Stimulated activated CD4-positive, alpha-beta T cell treated with anti-CD3 and anti-CD28 coated beads, Interleukin-4, amount 100 ng/mL, for 1 hour (primary cell): ENCODE results near the gene BRD1.
"Not testable (repeated sequence)": the region's sequence is repeated elsewhere in the genome, so short reads cannot be mapped to it uniquely, and the experiment has no call there.

ENCODE experiments used
- DNase-seq: peaks from one replicate; pipeline ENCODE4 v3.0.0-alpha.2; 2020

The BRD1 gene

DNA sequence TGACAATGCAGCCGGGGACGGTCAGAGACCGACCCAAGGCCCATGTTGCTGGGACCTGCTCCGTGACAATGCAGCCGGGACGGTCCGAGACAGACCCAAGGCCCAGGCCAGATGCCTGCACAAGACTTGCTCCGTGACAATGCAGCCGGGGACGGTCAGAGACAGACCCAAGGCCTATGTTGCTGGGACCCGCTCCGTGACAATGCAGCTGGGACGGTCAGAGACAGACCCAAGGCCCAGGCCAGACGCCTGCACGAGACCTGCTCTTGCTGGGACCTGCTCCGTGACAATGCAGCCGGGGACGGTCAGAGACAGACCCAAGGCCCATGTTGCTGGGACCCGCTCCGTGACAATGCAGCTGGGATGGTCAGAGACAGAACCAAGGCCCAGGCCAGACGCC is 45.8 kb downstream of the BRD1 start:
- DNase-seq, result not testable (repeated sequence)

DNA sequence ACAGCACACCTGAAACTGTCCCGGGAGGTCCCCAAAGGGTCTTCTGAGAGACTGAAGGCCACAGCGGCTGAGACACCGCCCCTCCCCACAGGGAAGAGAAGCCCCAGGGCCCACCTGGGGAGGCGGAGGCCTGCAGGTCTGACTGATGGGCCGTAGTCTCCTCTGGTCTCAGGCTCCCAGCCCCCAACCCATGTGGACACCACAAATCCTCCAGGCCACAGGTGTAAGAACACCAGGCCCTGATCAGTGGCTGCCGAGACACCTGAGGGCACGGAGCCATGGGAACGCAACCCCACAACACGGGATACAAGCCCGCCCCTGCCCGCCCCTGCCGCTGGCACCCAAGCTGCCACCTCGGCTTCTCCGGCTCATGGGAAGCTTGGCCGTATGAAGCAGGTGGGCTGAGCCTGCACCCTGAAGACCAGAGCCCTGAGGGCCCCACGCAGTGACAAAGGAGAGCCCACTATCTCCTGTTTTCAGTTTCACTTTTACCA is 46.3 kb downstream of the BRD1 start:
- DNase-seq, result no peak

DNA sequence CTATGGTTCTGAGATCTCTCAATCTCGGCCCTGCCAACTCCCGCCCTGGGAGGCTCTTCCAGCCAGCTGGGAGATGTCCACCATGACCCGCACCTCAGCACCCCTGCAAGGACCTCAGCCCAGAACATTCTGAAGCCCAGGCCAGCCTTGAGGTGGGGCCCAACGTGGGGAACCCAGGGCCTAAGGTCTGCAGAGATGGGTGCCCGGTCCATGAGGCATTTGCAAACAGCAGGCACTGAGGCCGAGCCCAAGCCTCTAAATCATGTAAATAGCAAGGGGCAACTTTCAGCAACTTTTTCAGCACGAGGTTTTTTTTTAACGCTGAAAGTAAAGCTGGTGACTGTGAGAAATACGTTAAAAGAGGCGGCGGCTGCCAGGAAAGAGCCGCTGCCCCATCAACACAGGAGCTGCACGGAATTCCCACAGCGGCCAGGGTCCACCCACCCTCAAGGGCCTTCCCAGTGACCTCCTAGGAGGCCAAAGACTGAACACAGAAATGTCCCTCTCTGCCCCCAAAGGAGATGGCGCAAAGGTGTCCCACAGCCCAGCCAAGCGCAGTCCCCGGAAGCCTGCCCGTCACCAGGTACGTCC is 46.9 kb downstream of the BRD1 start:
- no peak for DNase-seq

DNA sequence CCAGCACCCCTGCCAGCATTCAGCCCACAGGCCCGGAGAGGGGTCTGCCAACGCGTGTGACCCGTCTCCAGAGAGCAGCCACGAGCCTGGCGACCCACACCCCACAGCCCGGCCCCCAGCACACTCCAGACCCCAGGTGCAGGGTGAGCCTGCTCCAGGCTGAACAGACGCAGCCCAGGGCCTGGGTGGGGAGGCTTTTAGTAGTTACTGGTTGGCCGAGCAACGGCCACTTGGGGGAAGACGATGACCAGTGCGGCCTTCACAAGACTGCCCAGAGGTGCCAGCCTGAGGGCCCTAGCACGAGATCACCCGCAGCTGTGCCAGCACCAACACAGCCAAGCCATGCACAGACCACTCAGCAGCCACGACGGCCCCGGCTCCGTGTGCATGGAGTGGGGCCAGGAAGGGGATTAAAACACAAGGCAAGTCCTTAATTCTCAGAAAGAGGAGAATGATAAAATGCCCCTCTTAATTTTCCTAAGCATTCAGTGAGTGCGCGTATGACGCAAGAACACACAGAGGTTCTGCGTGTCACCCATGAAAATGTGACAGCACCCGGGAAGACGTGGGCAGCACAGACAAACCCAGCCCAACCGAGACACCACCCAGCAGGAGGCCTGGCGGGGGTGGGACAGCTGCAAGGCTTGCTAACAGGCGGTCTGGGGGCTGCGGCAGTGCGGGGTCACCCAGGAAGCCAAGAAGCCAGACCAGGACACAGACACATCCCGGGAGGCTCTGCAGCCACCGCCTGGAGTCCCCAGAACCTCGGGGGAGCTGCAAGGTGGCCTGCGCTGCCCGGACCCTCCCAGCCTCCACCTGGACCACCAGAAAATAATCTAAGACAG is 47.6 kb downstream of the BRD1 start:
- DNase-seq, result no peak

DNA sequence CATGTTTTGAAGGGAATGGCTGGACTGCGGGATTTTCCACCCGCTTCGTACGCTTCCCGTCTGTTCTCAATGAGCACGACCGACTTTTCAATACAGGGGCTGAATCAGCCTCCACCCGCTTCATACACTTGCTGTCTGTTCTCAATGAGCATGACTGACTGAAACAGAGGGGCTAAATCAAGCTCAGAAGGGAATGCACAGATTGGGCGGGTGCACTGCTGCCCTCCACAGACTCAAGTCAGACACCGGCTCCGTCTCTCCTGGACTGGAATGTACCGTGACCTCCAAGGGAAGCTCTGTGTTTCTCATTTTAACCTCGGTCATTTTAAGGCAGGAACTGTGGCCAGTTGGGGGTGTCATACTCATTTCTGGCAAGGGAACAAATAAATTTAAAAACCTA is 48.5 kb downstream of the BRD1 start:
- no peak for DNase-seq

DNA sequence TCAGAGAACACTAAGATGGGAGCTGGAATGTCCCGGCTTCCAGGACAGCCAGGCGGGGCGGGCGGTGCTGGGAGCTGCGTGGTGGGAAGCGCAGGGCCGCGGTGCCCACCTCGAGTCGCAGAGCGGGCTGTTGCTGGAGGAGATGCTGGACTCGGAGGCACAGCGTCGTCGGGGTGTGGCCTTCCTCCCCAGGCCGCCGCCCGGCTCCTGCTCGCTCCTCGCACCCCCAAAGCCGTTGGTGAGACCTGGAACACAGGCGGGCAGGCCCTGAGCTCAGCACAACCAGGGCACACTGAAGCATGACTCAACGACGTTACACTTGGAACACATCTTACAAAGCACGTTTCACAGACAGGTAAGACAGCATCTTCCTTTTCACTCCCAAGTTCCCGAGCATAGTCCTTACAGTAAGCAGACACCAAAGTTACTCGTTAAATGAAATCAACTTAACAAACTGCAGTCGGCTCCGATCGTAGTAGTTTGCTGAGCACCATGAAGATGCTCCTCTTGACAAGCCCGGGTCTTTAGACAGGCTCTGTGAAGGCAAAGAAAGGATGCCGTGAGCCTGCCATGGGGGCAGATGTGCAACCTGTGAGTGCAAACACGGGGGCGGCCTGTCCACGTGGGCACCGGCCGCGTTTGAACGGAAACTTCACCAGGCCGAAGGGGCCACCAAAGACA is 50.0 kb downstream of the BRD1 start:
- no peak for DNase-seq

DNA sequence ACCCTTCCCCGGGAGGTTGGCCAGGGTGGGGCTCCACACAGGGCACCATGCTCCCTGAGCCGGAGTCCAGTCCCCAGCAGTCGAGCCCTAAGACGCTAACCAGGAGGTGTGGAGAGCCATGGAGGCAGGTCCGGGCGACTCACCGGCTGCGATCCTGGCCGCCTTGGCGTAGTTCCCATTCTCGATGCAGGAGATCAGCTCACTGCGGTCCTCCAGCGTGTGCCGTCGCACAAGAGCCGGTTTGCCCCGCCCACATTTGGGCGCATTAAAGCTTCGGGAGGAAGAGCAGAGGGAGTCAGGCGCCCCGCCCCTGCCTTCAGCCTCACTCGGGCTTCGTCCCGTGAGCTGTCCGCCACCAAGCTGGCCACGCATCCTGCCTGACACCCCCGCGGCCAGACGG is 50.8 kb downstream of the BRD1 start:
- no peak for DNase-seq

DNA sequence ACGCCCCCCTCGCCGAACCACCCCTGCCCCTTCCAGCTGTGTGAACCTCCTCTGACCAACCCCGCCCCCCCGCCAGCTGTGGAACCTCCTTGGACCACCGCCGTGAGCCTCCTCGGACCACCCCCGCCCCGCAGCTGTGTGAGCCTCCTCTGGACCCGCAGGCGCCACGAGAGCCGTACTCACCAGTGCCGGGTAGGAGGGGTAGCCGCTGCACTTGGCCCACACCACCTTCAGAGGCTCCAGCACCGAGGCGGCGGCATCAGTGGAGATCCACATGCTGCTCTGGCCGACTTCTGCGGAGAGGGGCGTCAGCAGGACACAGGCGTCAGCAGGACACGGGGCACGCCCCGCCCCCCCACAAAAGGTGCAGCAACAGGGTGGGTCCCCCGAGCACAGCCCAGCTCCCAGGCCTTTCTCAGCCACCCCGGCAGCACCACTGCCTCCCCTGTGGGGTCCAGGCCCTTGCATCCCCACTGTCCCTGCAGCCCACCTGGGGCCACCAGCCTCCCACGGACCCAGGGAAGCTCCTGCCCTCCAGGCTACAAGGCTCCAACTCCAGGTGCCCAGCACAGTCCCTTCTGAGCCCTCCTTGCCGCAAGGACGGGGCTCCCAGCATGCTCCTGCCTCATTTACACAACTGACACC is 51.7 kb downstream of the BRD1 start:
- DNase-seq, result no peak

DNA sequence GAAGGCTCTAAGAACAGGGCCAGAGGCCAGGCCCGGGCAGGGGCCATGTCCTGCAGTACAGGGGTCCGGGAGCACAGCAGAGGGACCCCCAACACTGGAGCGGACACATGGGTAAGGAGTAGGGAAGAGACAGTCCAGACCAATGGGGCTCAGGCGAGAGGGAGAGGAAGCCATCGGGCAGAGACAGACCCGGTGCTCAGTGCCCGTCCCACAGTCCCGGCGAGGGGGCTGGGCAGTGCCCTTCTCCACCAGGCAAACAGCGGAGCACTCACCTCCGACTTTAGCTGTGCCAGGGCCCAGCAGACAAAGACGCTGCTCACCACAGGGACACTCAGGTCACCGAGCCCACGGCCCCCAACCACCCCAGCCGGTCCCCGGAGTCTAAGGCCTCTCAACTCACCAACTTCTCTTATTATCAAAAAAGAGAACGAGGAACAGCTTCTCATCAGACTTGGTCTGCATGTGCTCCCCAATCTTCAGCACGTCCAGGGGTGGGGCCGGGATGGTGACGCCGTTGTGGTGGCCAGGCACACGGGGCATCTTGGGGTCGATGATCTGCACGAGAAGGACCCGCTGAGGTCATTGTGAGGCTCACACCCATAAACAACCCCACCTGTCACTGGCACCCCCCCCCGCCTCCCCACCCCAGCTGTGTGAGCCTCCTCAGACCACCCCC is 52.3 kb downstream of the BRD1 start:
- no peak for DNase-seq

DNA sequence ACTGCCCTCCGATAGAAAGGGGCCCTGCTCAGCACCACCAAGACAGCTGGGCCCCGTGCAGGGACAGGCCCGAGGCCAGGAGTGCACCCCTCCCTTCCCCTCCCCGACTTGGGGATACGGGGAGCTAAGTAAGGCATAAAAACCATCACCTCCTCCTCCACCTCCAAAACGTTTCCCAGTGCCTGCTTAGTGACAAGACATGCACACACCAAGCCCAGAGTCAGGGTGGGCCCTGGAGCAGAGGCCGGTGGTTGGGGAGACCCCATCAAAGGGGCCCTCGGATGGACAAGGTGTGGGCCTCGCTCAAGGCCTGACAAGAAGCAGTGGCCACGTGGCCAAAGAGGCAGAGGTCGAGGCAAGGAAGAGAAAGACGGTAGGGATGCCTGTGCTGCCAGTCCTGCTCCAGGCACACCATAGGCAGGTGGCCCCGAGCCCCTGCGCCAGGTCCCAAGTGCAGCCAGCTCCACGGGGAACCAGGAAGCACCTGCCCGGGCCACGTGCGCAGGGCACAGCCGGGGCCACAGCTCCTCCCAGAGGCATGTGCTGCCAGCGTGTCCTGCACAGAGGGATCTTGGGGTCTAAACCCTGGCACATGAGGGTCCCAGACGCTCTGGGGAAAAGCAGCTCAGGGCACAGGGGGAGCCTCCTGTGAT is 53.0 kb downstream of the BRD1 start:
- DNase-seq, result no peak

DNA sequence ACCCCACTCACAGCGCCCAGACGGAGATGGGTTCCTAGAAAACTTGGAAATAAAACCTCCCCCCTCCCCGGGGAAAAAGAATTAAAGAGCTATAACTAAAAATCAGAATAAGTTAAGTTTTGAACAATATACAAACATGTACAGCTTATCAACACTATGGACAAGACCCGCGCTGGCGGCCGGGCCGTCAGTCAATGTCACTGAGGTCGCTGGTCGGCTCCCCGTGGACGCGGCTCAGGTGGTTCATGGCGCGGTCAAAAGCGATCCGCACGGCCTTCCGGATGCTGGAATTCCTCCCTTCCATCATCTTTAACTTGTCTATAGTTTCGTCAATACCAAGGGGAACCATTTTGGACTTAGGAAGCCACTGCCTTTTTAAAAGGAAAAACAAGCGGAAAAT is 53.6 kb downstream of the BRD1 start:
- no peak for DNase-seq

DNA sequence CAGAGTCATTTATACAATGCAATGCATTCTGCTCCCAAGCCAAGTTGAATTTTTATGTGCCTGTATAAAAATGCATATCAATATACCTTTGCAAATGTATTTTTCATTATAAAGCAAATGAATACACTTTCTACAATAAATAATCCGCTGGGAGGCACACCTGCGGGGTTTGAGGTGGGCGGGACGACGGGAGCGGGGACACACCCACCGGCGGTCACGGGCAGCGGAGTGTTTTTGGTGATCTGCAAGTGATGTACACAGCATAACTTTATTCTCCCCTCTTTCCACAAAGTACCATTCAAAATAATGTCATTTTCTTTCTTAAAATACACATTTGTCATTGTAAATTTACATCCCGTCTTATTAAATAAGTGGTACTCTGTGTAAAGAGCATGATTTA is 54.1 kb downstream of the BRD1 start:
- no peak for DNase-seq

DNA sequence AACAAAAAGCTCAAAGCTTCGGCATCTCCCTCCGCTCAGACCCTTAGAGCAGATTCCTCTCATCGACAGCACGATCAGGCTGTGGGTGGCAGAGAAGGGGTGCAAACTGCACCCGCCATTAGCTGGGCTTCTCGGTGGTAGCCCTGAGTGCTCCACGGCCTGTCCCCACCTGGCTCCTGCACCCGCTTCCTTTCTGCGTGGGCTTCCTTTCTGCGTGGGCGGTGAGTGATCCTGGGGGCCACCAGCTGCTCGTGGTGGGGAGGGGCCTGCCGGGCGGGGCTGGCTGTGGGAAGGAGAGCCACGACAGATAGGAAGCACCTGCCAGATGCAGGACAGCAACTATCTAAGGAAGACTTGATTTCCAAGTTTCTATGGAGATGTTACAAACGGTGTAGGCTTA is 55.0 kb downstream of the BRD1 start:
- DNase-seq, result no peak

DNA sequence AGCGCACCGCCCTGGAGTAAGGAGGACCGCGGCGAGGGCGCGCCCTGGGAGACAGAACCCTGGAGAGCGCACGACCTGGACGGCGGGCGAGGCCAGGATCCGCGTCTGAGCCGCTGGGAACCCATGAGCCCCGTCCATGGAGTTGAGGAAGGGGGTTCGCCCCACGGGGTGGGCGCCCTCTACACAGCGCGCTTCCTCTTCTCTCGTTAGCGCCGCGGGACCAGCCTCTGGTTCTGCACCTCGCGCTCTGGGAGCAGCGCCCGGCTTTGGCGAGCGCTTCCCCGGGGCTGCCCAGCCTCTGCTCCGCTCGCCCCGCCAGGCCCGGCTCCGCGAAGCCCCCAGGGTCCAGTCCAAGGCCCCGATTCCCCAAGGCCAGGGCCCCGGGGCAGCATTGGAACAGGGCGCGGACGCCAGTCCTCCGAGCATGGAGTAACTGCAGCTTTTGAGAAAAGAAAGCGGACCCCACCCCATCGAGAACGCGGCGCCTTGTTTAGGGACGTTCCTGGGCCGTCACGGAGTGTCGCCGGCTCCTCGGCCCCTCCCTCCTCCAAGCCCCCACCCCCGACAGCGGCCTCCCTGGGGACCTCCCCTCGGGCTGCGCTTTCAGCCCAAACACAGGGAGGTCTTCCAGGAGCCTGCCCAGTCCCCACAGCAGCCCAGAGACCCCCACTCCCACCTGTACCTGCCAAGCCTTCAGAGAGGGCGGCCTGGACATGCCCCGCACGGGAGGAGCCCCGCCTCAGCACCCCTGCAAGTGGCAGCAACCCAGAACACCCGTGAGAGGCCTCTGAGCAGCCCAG is 56.2 kb downstream of the BRD1 start:
- no peak for DNase-seq

DNA sequence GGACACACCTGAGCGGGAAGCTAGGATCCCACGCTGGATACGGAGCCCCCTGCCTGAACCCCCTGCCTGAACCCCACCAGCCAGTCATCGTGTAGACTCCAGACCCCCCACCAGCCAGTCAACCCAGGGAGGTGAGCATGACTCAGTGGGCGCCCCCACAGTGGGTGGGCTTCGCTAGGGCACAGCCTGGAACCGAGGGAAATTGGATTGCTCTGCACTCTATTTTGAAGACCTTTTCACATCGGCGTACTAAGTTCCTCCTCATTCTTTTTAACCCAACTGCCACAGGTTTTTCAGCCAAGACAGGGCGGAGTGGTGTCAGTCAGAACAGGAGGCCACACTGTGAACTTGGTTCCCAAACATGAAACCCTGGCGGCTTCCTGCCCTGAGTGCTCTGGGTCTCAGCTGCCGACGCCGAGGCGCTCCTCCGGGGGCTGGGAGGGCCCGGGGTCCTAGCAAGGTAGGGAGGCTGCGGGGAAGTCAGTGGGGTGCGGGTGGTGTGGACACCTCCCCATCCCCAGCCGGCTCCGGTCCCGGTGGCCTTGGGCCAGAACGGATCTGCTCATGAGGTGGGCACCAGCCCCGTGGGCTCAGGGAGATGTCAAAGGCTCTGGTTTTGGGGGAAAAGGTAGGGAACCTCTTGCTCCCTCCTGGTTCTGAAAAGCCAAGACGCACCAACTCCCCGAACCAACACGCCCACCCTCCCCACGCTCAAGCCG is 57.0 kb downstream of the BRD1 start:
- no peak for DNase-seq

DNA sequence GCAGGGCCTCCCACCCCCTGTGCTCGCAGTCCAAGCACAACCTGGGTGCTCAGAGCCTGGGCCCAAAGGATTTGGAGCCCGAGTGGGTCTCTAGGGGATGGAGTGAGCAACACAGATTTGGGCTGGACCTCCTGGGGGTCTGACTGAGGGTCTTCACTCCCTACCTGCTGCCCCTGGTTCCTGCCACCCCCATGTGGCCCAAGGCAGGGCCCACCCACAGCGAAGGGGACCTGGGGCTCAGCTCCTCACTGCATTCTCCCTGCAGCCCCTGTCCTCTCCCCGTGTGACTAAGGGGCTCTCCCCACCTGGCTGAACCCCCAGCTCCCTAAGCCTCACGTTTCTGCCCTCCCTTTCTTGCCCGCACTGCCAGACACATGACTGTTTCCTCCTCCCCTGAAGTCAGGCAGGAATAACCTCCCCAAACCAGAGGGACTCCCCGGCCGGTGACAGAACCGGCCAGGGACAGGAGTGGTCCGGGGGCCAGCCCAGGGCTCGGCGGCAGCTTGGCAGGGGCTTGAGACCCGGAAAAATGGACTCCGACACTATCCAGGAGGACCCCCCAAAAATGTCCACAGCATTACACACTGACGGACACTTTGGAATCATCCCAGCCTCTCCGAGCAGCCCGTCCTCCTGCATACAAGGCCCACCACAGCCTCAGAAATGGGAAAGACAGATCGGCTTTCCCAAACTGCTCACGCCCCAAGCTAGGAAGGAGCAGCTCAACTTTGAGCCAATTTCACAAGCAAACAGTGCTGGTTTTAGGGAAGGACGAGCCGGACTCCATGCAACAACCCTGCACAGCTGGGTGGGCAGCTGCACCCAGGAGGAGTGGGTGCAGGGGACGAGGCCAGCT is 57.8 kb downstream of the BRD1 start:
- peak; percentile 1 for DNase-seq

DNA sequence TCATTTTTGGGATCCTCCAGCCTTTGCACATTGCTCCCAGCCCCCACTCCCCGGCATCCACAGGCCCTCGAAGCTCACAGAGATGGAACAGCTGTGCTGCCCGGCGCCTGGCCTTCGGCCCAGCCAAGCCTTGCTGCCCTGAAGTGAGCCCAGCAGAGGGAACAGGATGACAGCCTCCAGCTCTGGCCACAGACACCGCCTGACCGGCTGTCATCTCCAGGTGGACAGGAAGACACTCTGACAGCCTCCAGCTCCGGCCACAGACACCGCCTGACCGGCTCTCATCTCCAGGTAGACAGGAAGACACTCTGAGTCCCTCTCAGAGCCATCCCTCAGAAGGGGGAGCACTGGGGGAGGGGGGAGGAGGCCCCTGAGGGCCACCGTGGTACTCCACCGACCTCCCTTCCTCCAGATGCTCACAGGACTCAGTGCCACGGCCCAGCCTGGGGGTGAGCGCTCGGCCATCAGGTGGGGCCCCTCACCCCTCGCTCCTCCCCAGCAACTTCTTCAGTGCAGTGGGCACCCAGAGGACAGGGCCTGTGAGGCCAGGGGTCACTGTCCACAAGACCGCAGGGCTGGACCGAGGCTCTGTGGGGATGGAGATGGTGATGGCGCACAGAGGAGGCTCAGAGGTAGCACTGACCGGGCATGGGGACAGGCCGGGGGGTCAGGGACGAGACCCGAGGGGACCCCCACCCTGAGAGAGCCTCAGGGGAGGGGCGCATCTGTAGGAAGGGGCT is 58.6 kb downstream of the BRD1 start:
- no peak for DNase-seq

DNA sequence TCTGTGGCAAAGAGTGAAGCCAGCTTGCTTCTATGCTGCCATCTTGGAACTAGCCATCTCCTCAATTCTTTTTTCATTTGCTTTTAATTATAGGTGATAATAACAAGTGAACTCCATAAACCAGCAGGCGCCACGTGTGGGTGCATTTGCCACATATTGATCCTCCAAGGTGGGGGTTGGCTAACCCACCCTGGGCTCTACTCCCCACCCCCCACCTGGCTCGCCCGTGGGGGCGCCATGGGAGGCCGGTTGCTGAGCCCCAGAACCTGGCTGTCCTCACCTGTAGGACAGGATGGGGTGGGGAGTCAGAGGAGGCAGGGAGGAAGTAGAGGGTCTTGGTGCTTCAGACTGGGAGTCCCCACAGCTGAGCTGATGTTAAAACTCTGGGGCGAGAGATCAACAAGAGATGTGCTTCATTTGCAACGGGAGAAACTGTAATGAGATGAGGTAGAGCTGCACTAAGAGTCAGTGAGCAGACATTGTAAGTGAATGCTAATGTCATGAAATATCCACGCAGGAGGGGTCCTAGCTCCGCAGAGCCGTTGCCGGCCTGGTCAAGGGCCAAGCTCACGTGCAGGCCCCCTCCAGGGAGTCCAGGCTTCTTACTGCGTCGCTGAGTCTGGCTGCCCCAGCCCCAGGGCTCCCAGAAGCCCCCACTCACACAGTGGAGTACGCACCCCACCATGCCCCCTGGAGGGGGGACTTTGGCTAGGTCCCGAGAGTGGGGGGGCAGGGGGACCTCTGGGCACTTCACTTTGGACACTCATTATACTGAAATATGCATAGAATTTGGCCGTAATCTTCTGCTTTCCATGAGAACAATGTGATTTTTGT is 59.4 kb downstream of the BRD1 start:
- DNase-seq, result no peak
